ENCODE data around the gene RAB4A.

Gene RAB4A

GRCh38 chr1:229248821-229249817 is 21.8 kb upstream of the RAB4A start:
- H3K27me3 ChIP-seq (ENCODE audit: insufficient read depth, poor library complexity, severe bottlenecking): no peaks in the 10 kb centered on the region
- DNase-seq (ENCODE audit: low read depth in 1 of 2, low spot score in 1 of 2): peak in 1 of 2 experiments; percentile 63
- no peak overlapping the region for H3K4me3 ChIP-seq (replicated peaks; ENCODE audit: insufficient read depth, low read length)
- TF ChIP-seq SPI1 (IDR thresholded peaks at IDR 0.05; ENCODE audit: borderline replicate concordance, low read depth): peak; percentile 17; the same call in 1 of the 2 replicates
- no peak for TF ChIP-seq REST (IDR thresholded peaks at IDR 0.05; ENCODE audit: insufficient replicate concordance, low read depth)
- peak overlapping the region; percentile 91 for H3K27ac ChIP-seq (replicated peaks)

GRCh38 chr1:229249854-229250644 is 20.9 kb upstream of the RAB4A start:
- DNase-seq (ENCODE audit: low read depth in 1 of 2, low spot score in 1 of 2): peak; percentile 91 to 92
- peak; percentile 12 for TF ChIP-seq CTCF (IDR thresholded peaks at IDR 0.05; ENCODE audit: insufficient read depth, low read length)
- TF ChIP-seq POLR2AphosphoS5 (IDR thresholded peaks at IDR 0.05; ENCODE audit: low read depth): peak; percentile 48; the same call in 1 of the 2 replicates
- TF ChIP-seq REST (IDR thresholded peaks at IDR 0.05; ENCODE audit: insufficient replicate concordance, low read depth): peak; percentile 77
- TF ChIP-seq GABPA (IDR thresholded peaks at IDR 0.05; ENCODE audit: low read depth): no peak
- peak; percentile 71; the same call in 1 of the 2 replicates for TF ChIP-seq SPI1 (IDR thresholded peaks at IDR 0.05; ENCODE audit: borderline replicate concordance, low read depth)
- peak overlapping the region; percentile 91 for H3K27ac ChIP-seq (replicated peaks)

GRCh38 chr1:229251185-229251584 is 19.7 kb upstream of the RAB4A start:
- no peak for TF ChIP-seq POLR2AphosphoS5 (IDR thresholded peaks at IDR 0.05; ENCODE audit: low read depth)
- TF ChIP-seq CTCF (IDR thresholded peaks at IDR 0.05; ENCODE audit: insufficient read depth, low read length): no peak
- no peak for TF ChIP-seq SPI1 (IDR thresholded peaks at IDR 0.05; ENCODE audit: borderline replicate concordance, low read depth)
- no peak for TF ChIP-seq GABPA (IDR thresholded peaks at IDR 0.05; ENCODE audit: low read depth)
- no peak for TF ChIP-seq REST (IDR thresholded peaks at IDR 0.05; ENCODE audit: insufficient replicate concordance, low read depth)
- no peak overlapping the region for H3K4me3 ChIP-seq (replicated peaks; ENCODE audit: insufficient read depth, low read length)
- H3K27ac ChIP-seq (replicated peaks): peak overlapping the region; percentile 91
- H3K27me3 ChIP-seq (ENCODE audit: insufficient read depth, poor library complexity, severe bottlenecking): no peaks in the 10 kb centered on the region
- peak in 1 of 2 experiments; percentile 54 for DNase-seq (ENCODE audit: low read depth in 1 of 2, low spot score in 1 of 2)

More at GRCh38 chr1:229249854-229250644, 20.9 kb upstream of the RAB4A start:
- no peak overlapping the region for H3K4me3 ChIP-seq (replicated peaks; ENCODE audit: insufficient read depth, low read length)
- no peaks in the 10 kb centered on the region for H3K27me3 ChIP-seq (ENCODE audit: insufficient read depth, poor library complexity, severe bottlenecking)
